ENCODE results near the gene PRKN. TPM values are rescaled to one million over a fixed set of nuclear protein-coding genes. Genes with fewer than 3 reads are reported as not detected.

The PRKN gene
- total RNA-seq, 4 donors from 2014 or later, result 8.4 to 44.8 (median 12.6) TPM

- ATAC-seq (ENCODE audit: low FRiP score) (no peak), DNase-seq (ENCODE audit: low spot score) (no peak)
- TF ChIP-seq, protein P1, sequence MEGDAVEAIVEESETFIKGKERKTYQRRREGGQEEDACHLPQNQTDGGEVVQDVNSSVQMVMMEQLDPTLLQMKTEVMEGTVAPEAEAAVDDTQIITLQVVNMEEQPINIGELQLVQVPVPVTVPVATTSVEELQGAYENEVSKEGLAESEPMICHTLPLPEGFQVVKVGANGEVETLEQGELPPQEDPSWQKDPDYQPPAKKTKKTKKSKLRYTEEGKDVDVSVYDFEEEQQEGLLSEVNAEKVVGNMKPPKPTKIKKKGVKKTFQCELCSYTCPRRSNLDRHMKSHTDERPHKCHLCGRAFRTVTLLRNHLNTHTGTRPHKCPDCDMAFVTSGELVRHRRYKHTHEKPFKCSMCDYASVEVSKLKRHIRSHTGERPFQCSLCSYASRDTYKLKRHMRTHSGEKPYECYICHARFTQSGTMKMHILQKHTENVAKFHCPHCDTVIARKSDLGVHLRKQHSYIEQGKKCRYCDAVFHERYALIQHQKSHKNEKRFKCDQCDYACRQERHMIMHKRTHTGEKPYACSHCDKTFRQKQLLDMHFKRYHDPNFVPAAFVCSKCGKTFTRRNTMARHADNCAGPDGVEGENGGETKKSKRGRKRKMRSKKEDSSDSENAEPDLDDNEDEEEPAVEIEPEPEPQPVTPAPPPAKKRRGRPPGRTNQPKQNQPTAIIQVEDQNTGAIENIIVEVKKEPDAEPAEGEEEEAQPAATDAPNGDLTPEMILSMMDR (IDR thresholded peaks at IDR 0.05), result no peak
These were observed 976.9 kb downstream of the PRKN start for GRCh38 chr6:161750686-161751085.

- DNase-seq (ENCODE audit: low spot score) (no peak), ATAC-seq (ENCODE audit: low FRiP score) (no peak)
- TF ChIP-seq, protein P1 (IDR thresholded peaks at IDR 0.05), result no peak
These were observed 978.0 kb downstream of the PRKN start for GRCh38 chr6:161749576-161749975.

GRCh38 chr6:161748535-161749416, 978.8 kb downstream of the PRKN start:
- TF ChIP-seq, protein P1 (IDR thresholded peaks at IDR 0.05), result no peak
- no peak for ATAC-seq (ENCODE audit: low FRiP score)
- no peak for DNase-seq (ENCODE audit: low spot score)

- no peak for DNase-seq (ENCODE audit: low spot score)
- ATAC-seq (ENCODE audit: low FRiP score), result no peak
- TF ChIP-seq, protein P1 (IDR thresholded peaks at IDR 0.05), result no peak
These were observed 980.1 kb downstream of the PRKN start for GRCh38 chr6:161747506-161747905.

DNA sequence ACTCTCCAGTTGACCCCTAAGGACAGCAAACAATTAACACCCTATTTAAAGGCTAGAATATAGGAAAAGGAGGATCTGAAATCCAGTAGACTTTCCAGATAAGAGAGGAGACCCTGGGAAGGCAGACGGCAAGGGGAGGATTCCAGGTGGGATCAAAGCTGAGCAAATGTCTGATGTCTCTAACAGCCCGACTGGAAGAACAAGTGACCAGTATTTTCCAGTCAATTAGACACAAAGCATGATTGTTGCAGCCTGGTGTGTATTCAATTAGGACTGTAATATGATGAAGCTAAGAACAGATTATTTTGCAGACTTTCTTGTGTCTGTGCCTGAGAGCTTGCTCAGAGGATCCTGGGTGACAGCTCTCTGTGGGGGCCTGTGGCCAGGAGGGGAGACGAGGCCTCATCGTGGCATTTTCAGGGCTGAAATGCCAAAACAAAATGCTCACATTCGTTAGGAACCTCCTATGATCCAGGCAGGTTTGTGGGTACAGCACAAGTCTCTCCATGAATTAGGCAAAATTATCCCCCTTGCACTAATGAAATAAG, 981.9 kb downstream of the PRKN start:
- ATAC-seq (ENCODE audit: low FRiP score) (no peak), DNase-seq (ENCODE audit: low spot score) (no peak)
- TF ChIP-seq, protein P1 (IDR thresholded peaks at IDR 0.05), result no peak

DNA sequence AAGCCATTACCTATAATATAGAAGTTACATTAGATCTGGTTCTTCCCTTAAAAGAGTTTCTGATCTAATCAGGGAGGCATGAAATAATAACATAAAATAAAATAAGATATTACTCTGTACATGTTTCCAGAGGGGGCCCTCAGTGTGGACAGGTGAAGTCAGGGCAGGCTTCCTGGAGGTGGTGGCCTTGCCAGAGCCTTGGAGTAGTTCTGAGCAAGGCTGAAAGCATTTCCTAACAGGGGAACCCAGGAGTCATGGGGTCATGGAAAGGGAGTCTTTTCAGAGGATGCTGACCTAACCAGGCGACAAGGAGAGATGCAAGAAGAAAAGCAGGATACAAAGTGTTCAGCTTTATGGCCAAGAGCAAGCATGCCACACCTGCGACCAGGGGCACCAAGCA, 982.4 kb downstream of the PRKN start:
- no peak for DNase-seq (ENCODE audit: low spot score)
- ATAC-seq (ENCODE audit: low FRiP score), result no peak
- TF ChIP-seq, protein P1 (IDR thresholded peaks at IDR 0.05), result no peak

Measured in omental fat pad (tissue), 4 donors.